ENCODE data around the gene BBC3.
"Not testable (repeated sequence)": the region's sequence is repeated elsewhere in the genome, so short reads cannot be mapped to it uniquely, and the experiment has no call there.

Gene BBC3, protein sequence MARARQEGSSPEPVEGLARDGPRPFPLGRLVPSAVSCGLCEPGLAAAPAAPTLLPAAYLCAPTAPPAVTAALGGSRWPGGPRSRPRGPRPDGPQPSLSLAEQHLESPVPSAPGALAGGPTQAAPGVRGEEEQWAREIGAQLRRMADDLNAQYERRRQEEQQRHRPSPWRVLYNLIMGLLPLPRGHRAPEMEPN

DNA sequence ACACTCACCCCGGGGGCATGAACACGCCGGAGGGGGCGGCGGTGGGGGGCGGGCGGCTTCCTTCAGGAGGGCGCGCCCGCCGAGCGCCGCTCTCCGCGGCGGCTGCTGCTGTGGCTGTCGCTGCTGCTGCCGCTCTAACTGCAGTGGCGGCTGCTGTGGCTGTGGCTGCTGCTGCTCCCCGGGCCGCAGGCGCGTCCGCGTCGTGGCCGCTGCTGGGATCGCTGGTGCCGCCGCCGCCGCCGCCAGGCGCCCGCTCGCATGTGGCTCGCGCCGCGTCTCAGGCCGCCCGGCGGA is at the start of gene BBC3:
Gene BBC3, minus strand, starts transcription at position 279 of the 294 bp plus-strand sequence. CDS start 2,768 bp downstream, outside the sequence.
- DNase-seq = no peak

DNA sequence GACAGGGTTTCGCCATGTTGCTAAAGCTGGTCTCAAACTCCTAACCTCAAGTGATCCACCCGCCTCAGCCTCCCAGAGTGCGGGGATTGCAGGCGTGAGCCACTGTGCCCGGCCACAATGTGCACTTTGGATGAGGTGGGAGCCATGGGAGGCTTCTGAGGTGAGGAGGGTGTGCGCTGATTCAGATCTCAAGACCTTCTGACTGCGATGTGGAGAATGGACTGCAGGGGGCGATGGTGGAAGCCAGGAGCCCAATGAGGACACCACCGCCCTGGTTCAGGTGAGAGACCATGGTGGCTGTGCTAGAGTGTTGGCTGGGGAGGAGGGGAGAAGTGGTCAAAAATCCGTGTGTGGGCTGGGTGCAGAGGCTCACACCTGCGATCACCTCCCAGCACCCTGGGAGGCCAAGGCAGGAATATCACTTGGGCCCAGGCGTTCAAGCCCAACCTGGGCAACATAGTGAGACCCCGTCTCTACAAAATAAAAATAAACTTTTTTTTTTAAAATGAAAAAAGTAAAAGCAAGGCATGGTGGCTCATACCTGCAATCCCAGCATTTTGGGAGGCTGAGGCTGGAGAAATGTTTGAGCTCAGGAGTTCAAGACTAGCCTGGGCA is 49.3 kb upstream of the BBC3 start:
- DNase-seq = peak in 1 of 2 donors; percentile 6

DNA sequence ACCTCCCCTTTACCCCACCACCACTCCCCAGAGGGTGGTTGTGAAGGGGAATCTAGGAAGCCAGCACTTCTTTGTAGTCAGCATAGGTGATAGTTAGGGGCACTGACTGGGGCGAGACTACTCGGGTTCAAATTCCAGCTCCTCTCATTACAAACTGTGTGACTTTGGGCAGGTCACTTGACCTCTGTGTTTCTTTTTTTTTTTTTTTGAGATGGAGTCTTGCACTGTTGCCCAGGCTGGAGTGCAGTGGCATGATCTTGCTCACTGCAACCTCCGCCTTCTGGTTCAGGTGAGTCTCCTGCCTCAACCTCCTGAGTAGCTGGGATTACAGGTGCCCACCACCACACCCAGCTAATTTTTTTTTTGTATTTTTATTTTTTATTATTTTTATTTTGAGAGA is 45.5 kb upstream of the BBC3 start:
- DNase-seq = not testable (repeated sequence)

DNA sequence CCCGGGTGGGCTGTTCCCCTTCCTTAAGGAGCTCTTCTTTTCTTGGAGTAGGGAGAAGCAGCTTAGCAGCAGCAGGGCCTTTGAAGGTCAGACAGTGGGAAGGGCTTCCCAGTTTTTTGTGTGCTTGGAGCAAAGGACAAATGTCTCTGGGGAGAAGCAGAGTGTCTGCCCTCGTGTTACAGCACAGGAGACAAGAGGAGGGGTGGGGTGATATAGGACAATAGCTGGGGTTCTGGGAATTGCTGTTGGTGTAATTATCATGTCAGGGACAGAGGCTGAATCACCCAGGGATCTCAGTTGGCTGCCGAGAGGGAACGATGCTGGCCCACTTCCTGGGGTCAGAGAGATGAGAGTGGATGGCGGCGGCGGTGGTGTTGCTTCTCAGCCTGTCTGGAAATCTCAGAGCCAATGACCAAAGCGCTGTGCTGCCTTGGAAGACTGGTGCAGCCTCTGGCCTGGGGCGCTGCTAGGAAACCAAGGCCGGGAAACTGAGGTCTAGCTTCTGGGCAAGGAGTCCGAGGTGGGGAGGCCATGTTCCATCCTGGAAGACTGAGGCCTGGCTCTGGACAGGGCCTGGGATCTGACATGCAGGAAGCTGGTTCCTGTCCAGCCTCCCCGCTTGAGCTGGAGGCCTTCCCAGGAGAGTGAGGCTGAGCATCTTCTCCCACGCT is 44.9 kb upstream of the BBC3 start:
- no peak for DNase-seq

DNA sequence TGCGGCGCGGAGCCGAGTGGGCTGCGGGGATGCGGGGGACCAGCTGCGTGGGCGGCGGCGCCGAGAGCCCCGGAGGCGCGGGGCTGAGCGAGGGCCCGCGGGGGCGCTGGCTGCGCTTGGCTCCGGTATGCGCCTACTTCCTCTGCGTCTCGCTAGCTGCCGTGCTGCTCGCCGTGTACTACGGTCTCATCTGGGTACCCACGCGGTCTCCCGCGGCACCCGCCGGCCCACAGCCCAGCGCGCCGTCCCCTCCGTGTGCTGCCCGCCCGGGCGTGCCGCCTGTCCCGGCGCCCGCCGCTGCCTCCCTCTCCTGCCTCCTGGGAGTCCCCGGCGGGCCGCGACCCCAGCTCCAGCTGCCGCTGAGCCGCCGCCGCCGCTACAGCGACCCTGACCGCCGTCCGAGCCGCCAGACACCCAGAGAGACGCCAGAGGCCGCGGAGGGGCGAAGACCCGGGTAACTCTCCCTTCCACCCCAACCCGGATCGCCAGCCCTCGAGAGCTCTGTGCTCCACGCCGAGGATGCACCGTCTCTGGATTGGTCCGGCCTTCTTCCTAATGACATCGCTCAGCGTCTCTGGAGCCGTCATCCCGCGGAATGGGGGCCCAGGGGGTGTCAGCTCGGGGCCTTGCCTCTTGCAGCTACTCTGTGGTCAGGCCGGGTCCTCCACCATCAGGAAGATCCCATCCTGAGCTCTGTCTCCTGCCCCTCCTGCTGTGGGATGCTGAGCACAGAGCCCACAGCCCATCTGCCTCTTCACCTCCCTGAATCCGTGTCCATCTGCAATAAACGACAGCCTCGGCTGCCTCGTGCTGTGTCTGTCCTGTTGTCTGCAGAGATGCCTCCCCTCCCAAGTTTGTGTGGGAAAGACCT is 44.1 kb upstream of the BBC3 start:
- no peak for DNase-seq

DNA sequence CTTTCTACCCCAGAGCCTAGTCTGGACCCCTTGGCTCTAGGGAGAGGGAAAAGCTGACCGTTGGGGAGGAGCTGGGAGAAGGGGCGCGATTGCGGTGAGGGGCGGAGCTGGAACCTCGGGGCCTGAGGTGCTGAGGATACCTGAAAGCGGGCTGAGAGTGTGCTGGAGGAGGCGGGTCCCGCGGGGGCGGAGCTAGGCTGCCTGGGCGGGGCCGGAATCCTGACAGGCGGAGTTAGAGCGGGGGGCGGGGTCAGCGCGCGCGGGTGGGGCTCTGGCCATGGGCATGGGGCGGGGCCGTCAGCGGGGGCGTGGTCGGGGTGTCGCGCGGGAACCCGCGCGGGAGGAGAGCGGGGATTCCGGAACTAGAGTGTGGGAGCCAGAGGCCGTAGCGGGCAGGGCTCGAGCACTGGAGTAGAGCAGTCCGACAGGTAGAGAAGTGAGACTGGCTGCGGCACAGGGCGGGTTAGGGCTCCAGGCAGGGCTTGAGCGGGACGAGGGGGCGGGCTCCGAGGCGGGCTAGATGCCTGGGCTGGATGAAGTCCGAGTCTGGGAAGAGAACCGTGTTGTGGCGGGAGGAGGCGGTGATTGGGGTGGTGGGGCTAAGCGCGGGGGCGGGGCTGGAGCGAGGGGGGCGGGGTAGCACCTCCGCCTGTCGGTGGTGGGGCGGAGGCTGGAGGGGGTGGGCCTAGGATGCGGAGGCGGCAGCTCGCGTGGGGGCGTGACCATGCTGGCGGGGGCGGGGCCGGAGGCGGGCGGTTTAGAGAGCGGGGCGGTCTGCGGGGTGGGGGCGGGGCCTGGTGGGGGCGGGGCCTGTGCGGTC is 43.3 kb upstream of the BBC3 start, which contains the start of gene INAFM1:
Gene INAFM1, plus strand, starts transcription at position 815 of the 820 bp plus-strand sequence. CDS start 35 bp downstream, outside the sequence.
- peak; percentile 88 to 99 for DNase-seq

DNA sequence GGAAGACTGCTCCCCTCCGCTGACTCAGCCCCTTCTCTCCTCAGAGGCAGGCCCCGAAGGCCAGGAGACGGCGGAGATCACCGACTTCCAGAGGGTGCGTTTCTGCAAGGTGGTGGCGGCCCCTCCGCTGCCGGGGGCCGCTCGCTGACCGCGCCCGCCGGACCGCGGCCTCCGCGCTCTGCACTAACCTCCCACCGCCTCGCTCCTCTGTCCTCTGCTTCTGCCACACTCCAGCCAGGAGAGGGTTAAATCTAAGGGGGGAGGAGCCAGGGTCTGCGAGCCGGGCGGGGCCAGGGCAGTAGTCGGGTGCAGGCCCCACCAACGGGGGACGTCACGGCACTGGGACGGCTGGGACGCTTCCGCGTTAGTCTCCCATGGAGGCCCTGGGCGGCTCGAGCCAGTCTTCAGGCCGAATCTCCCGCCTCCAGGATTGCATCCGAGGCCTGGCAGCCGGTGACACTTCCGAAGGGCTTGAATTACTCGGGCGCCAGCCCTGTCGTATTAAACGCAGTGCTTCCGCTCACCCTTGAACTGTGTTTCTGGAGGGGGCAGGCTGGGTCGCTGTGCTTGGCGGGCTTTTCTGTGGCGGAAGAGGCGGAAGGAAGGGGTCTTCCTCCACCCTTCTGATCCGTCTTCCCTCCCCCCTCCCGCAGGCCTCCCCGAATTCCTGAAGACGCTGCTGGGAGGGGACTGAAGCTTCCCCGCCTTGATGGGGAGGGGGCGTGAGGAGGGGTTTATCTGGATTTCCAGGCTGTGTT is 42.5 kb upstream of the BBC3 start:
- DNase-seq = peak; percentile 81 to 88

DNA sequence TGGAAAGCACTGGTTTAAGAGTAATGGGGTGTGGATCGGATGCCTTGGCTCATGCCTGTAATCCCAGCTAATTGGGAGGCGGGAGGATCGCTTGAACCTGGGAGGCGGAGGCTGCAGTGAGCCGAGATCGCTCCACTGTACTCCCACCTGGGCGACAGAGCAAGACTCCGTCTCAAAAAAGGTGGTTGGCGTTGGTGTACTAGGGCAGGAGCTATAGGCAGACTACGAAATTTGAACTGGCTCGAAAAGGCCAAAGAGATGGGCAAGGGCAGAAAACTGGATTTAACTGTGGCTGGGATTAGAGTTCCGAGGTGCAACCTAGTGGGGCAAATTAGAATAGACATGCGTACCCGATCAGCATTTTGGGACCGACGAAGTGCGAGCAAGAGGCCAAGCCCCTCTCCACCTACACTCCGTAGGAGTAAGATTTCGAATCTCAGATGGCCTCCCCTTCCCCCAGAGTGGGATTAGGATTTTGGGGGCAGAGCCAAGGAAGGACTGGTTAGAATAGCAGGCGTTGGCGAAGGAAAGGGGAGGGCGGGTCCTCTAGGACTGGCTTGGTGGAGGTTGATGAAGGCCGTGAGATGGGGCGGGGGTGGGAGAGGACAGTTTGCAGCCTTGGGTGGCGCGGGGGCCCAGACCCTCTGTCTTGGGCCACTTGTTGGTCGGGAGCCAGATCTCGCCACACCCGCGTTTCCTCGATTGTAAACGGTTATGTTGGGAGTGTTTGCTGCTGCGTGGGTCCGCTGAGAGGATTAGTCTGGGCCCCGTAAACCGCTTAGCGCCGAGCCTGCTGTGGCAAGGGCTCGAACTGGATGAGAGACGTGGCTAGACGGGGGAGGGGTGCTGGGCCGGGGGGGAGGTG is 41.7 kb upstream of the BBC3 start:
- DNase-seq = no peak

DNA sequence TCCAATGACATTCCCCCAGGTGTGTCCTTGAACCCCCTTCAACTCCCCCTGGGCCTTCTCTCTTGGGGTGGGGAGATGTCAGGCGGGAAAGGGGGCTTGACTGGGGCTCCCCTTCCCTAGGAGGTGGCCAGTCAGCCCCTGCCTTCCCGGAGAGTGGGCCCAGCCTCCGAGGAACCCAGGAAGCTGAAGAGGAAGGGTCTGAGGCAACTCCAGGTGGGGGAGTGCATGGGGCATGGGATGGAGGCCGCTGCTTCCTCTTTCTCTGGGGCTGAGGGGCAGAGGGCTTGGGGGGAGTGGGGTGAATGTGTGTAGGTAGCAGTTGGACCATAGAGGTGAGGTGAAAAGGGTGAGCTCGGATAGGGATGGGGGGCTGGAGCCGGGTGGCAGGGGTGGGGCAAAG is 41.0 kb upstream of the BBC3 start:
- no peak for DNase-seq

DNA sequence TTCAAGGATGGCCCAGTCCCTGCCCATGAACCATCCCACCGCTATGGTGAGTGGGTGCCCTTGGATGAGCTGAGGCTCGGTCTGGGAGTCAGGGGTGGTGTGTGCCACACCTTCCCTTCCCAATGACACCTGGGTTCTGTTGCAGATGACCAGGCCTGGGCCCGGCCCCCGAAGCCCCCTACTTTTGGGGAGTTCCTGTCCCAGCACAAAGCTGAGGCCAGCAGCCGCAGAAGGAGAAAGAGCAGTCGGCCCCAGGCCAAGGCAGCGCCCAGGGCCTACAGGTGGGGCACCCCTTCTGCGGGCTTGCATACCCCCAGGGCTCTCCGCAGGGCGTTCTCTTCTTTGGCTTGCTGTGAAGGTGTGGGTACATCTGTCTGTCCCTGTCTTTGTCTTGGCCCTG is 39.4 kb upstream of the BBC3 start:
- DNase-seq = no peak

DNA sequence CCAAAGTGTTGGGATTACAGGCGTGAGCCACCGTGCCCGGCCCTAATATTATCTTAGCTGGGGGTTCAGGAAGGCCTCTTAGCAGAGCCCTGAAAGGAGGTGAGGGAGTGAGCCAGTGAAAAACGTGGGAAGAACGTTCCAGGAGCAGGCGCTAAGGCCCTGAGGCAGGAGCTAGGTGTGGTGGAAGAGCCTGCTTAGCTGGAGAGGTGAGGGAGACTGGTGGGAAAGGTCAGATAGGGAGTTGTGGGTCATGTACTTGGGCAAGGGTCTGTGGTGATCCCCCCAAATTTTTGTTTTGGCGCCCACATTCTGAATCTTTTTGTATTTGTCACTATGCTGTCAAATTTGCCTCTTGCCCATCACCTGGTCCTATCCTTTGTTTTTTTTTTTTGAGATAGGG is 38.6 kb upstream of the BBC3 start:
- DNase-seq = no peak

DNA sequence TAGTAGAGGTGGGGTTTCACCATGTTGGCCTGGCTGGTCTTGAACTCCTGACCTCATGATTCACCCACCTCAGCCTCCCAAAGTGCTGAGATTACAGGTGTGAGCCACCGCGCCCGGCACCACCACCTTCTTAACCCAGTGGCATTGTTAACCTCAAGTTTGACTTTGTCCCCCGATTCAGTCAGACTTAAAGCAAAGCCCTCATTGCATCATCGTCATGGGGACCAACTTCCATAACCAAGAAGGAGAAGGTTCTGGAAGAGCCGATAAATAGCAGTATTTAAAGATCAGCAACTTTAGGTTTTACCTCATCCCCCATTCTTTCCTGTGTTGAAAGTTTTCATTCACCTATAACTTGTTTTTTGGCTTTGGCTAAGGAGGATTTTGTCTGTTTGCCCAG is 37.0 kb upstream of the BBC3 start:
- DNase-seq = no peak

DNA sequence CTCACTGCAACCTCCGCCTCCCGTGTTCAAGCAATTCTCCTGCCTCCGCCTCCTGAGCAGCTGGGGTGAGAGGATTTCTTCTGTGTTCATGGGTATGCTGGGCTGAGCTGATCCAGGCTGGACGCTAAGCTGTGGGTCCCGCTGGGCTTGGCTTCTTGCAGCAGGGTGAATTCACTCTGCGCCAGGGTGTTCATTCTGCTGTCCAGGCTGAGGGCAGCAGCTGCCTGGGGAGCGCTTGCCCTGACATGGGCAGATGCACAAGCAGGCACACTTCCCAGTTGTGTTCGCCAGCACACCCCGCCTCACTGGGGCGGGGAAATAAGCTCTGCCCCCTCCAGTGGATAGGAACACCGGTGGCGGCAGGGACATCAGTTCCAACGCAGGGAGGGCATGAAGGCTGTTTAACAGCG is 36.4 kb upstream of the BBC3 start:
- no peak for DNase-seq

DNA sequence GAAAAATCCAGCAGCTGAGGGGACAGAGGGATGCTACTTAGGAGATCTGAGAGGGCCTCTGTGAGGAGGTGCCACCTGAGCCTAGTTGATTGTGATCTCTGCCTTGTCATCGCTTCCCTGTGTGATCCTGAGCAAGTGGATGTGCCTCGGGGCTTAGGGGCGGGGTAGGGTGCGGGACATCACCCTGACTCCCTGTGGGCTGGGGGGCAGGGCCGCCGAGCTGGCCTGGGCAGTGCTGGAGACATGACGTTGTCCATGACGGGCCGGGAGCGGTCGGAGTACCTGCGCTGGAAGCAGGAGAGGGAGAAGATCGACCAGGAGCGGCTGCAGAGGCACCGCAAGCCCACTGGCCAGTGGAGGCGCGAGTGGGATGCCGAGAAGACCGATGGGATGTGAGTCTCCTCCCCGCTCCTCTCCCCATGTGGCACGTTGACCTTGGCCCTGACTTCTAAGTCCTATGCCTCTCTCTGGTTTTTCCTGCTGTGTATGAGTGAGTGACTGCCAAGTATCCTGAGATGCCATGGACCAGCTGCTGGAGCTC is 35.5 kb upstream of the BBC3 start:
- no peak for DNase-seq

DNA sequence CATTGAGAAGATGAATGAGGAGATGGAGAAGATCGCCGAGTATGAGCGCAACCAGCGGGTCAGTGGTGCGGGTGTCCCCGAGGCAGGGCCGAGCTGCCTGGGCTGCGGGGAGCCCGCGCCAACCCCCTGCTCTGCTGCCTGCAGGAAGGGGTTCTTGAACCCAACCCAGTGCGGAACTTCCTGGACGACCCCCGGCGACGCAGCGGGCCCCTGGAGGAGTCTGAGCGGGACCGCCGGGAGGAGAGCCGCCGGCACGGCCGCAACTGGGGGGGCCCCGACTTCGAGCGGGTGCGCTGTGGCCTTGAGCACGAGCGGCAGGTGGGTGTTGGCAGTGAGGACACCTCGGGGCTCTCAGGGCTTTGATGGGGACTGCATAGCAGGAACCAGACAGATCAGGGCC is 33.6 kb upstream of the BBC3 start:
- DNase-seq = no peak

DNA sequence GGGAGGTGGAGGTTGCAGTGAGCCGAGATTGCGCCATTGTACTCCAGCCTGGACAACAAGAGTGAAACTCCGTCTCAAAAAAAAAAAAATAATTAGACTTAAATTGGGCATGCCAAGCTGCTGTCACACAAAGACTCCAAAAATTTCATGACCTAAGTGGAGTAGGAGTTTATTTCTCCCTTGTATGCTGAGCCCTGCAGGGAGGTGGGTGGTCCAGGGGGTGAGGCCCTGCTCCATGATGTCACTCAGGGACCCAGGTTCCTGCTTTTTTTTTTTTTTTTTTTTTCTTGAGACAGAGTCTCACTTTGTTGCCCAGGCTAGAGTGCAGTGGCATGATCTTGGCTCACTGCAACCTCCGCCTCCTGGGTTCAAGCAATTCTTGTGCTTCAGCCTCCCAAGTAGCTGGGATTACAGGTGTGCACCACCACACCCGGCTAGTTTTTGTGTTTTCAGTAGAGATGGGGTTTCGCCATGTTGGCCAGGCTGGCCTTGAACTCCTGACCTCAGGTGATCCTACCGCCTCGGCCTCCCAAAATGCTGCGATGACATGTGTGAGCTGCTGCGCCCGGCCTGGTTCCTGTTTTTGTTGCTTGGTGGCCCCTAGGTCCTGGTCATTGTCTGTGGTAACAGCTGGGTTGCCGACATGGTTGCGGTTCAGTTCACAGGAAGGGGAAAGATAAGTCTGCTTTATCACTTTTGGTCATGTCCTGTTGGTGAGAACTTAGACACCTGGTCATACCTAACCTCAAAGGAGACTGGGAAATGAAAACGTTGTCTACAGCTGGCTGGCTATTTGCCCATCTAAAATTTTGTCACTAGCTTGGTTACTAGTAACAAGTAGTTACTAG is 31.2 kb upstream of the BBC3 start:
- not testable (repeated sequence) for DNase-seq

DNA sequence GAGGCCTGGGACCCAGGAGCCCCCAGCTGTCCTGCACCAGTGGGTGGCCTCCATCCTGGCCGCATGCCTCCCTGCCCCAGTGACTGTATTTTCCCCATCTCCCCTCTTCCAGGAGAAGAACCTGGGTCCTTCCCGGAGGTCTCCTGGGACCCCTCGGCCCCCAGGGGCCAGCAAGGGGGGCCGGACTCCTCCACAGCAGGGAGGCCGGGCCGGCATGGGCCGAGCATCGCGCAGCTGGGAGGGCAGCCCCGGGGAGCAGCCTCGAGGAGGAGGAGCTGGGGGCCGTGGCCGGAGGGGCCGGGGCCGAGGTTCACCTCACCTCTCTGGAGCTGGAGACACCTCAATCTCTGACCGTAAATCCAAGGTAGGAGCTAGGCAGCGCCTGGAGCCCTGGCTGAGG is 29.5 kb upstream of the BBC3 start:
- DNase-seq = no peak

DNA sequence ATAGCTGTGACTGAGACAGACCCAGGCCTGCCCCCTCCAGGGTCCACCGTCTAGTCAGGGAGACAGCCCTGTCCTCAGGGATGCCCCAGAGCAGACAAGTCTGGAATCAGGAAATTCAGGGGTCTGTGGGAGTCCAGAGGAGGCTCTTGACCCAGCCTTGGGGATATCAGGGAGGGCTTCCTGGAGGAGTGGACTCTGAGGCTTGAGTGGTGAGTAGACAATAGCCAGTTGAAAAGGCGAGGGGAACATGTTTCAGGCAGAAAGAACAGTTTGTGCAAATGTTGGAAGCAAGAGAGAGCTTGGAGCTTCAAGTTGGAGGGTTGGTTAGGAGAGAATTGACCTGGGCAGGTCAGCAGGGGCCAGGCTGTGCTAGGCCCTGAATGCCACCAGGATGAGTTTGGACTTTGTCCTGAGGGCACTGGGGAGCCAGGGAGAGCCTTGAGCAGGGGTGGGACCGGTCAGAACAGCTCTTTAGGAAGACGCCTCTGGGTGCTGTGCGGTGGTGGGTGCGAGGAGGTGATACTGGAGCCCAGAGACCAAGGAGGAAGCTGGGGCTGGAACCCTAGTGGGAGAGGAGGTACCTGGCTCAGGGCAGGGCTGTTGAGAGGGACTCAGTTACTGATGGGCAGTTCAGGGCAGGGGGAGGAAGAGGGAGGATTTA is 28.0 kb upstream of the BBC3 start:
- DNase-seq = no peak

DNA sequence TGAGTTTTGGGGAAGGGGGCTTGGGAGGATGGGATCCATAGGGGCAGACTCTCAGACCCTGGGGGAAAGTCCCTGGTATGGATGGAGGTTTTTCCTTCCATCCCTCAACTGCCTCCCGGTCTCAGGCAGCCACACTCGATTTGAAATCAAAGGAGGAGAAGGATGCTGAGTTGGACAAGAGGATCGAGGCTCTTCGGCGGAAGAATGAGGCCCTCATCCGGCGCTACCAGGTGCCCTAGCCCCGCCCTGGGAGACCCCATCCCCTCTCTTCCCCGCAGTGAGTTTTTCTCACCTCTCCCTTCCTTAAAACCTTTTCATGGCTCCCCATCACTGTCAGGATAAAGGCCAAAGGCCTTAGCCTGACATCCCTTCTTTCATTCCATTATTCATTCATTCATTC is 27.4 kb upstream of the BBC3 start:
- DNase-seq = no peak
